Breast epithelium (tissue), 4 donors: Measurements from ENCODE around the gene IRF2BPL. TPM values are rescaled to one million over a fixed set of nuclear protein-coding genes. Genes with fewer than 3 reads are reported as not detected.

Experiments used
- DNase-seq, 2 donors: peaks; one replicate each; pipeline ENCODE4 v3.0.0-alpha.2; 2019; ENCODE audit warnings: low spot score in 2 of 2
- H3K27ac ChIP-seq, 2 donors: fragments of 200-600 bp; sonication (generic) in 1 of 2; one replicate each; pipeline ENCODE4 v1.5.1; 2016 to 2019; ENCODE audit warnings: mild to moderate bottlenecking in 1 of 2
- H3K27me3 ChIP-seq, 2 donors: fragments of 200-600 bp; sonication (generic) in 1 of 2; one replicate each; pipeline versions ENCODE4 v1.5.1 to v1.6.0; 2017 to 2019; ENCODE audit warnings: control low read depth in 1 of 2, mild to moderate bottlenecking in 1 of 2
- H3K36me3 ChIP-seq: fragments of 200-600 bp; one replicate; pipeline ENCODE4 v1.5.1; 2019
- H3K4me1 ChIP-seq, 2 donors: fragments of 200-600 bp; sonication (generic); one replicate each; pipeline ENCODE4 v1.5.1; 2016 to 2019; ENCODE audit warnings: control low read depth in 1 of 2
- H3K4me3 ChIP-seq, 3 donors: fragments of 200-600 bp; sonication (generic); 1 replicate in 2 of 3; 2 replicates in 1 of 3; pipeline ENCODE4 v1.5.1; 2016 to 2019; ENCODE audit warnings: mild to moderate bottlenecking in 3 of 3, moderate library complexity in 2 of 3
- H3K9me3 ChIP-seq, 2 donors: fragments of 200-600 bp; sonication (generic) in 1 of 2; one replicate each; pipeline ENCODE4 v1.5.1; 2016 to 2019; ENCODE audit warnings: control low read depth in 1 of 2
- POLR2A ChIP-seq: fragments of 450-650 bp; IDR thresholded peaks from one replicate; pipeline ENCODE4 v1.6.1; 2016; ENCODE audit warnings: antibody characterized with exemption, mild to moderate bottlenecking, moderate library complexity
- POLR2AphosphoS5 ChIP-seq, 3 donors: sonication (generic); formaldehyde crosslinking; IDR thresholded peaks; one replicate each; pipeline ENCODE4 v1.6.1; 2017; ENCODE audit warnings: antibody characterized with exemption in 3 of 3
- intact Hi-C: fragments of 100-400 bp; cut with DNase I; formaldehyde crosslinking; loops from one replicate; pipeline ENCODE4 v1.15.1; 2023; ENCODE audit warnings: low total_unique reads
- total RNA-seq, 3 donors: library from RNA; depleted of rRNA; stranded (reverse); fragments of >200 nt; gene quantifications; one replicate each; pipeline ENCODE4 v1.1.0, GENCODE V29; 2016
- TF ChIP-seq, protein P1 (sequence below), 3 donors: fragments of 450-650 bp; IDR thresholded peaks; one replicate each; pipeline ENCODE4 v1.5.1; 2016 to 2017; ENCODE audit warnings: antibody characterized with exemption in 3 of 3, mild to moderate bottlenecking in 3 of 3, moderate library complexity in 3 of 3

IRF2BPL gene
- total RNA-seq, 3 donors from 2014 or later, result 39.5 to 76.5 (median 47.2) TPM

DNA sequence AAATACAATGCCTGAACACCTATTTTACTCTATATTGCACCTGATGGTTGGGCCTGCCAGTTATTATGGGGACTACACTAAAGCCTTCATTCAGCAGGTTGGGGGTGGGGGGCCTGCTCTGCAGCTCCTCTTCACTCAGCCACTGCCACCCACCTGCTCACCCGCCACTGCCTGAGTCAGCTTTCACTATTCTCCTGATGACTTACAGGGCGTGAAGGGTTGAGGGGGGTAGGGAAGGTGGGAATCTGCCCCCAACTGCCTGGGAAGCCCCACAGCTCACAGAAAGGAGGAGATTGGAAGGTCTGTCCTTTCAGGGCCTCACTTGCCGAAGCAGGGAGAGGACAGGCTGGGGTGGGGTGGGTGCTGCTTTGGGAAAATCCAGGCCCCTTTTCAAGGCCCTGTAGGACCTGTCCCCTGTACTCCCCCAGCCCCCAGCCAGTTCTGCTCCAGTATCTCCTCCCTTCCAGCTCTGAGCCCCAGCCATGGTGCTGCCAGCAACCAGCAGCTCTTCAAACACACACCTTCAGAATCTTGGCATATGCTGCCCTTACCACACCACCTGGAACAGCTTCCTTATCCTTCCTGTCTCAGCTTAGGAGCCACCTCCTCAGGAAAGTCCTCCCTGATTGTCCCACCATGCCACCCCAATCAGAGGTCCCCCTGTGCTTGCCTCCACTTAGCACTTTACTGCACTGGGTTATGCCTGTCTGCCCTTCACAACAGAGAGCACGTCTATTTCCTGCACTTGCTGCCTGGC, 33.1 kb downstream of the IRF2BPL start:
- Histone ChIP-seq H3K9me3 (no peaks in the 10 kb centered on the region), H3K36me3 (no peaks in the 10 kb centered on the region), H3K4me3 (no peak overlapping the region), H3K4me1 (no peaks in the 10 kb centered on the region), H3K27me3 (no peaks in the 10 kb centered on the region), H3K27ac (no peak overlapping the region)
- no peak for TF ChIP-seq POLR2AphosphoS5 (IDR thresholded peaks at IDR 0.05)
- no peak for TF ChIP-seq POLR2A
- TF ChIP-seq, protein P1, sequence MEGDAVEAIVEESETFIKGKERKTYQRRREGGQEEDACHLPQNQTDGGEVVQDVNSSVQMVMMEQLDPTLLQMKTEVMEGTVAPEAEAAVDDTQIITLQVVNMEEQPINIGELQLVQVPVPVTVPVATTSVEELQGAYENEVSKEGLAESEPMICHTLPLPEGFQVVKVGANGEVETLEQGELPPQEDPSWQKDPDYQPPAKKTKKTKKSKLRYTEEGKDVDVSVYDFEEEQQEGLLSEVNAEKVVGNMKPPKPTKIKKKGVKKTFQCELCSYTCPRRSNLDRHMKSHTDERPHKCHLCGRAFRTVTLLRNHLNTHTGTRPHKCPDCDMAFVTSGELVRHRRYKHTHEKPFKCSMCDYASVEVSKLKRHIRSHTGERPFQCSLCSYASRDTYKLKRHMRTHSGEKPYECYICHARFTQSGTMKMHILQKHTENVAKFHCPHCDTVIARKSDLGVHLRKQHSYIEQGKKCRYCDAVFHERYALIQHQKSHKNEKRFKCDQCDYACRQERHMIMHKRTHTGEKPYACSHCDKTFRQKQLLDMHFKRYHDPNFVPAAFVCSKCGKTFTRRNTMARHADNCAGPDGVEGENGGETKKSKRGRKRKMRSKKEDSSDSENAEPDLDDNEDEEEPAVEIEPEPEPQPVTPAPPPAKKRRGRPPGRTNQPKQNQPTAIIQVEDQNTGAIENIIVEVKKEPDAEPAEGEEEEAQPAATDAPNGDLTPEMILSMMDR (IDR thresholded peaks at IDR 0.05), result no peak
- DNase-seq, result no peak
- intact Hi-C loops, result no loop called here

DNA sequence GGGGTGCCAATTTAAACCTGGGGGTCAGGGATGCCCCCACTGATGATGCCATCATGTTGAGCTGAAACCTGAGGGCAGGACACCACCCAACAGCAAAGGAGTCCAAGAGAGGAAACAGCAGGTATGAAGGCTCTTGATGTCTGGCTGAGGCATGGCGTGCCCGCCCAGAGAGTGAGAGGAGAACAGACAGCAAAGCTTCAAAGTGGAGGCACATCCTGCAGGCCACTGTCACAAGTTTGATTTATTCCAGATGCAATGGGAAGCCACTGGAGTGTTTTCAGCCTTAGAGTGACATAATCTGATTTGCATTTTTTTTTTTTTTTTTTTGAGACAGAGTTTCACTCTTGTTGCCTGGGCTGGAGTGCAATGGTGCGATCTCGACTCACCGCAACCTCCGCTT, 34.8 kb downstream of the IRF2BPL start:
- intact Hi-C loops, result no loop called here
- no peaks in the 10 kb centered on the region for H3K9me3 ChIP-seq
- no peaks in the 10 kb centered on the region for H3K36me3 ChIP-seq
- DNase-seq, result no peak
- TF ChIP-seq, protein P1 (IDR thresholded peaks at IDR 0.05), result no peak
- TF ChIP-seq POLR2A (no peak), POLR2AphosphoS5 (IDR thresholded peaks at IDR 0.05) (no peak)
- no peak overlapping the region for H3K27ac ChIP-seq
- H3K4me1 ChIP-seq, result no peaks in the 10 kb centered on the region
- no peaks in the 10 kb centered on the region for H3K27me3 ChIP-seq
- no peak overlapping the region for H3K4me3 ChIP-seq

DNA sequence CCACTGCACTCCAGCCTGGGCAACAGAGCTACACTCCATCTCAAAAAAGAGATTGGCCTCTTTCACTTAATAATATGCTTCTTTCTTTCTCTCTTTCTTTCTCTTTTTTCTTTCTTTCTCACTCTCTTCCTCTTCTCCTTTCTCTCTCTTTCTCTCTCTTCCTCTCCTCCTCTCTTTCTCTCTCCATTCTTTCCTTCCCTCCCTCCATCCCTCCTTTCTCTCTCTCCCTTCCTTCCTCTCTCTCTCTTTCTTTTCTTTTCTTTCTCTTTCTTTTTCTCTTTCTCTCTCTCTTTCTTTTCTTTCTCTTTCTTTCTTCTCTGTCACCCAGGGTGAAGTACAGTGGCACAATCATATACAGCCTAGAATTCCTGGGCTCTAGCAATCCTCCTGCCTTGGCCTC, 38.4 kb downstream of the IRF2BPL start:
- Histone ChIP-seq H3K4me1 (no peaks in the 10 kb centered on the region), H3K9me3 (no peaks in the 10 kb centered on the region), H3K4me3 (no peak overlapping the region), H3K36me3 (no peaks in the 10 kb centered on the region), H3K27ac (no peak overlapping the region), H3K27me3 (no peaks in the 10 kb centered on the region)
- no peak for TF ChIP-seq POLR2A
- TF ChIP-seq, protein P1 (IDR thresholded peaks at IDR 0.05), result no peak
- TF ChIP-seq POLR2AphosphoS5 (IDR thresholded peaks at IDR 0.05), result no peak
- no peak for DNase-seq
- intact Hi-C loops, result no loop called here

DNA sequence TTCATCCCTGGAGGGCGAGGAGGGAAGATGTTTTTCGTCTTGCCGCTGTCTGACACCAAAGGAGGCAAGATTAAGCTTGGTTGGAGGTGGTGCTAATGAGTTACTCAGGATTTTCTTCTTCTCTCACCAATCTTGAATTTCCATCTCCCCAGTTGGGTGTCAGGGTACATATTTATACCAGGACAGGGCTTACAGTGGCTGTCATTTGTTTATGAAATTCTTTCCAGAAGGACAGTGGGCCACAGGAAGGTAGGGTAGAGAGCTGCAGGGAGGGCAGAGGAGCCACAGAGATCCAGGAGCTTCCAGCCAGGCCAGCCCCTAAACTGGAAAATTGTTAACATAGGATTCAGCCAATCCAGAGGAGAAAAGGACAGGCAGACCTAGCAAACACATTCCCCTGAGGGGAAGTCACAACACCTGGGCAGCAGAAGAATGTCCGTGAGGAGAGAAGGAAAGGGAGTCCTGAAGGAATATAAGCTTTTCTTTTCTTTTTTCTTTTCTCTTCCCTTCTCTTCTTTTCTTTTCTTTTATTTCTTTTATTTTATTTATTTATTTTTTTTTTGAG, 40.5 kb downstream of the IRF2BPL start:
- Histone ChIP-seq H3K4me3 (no peak overlapping the region), H3K27ac (no peak overlapping the region), H3K27me3 (no peaks in the 10 kb centered on the region), H3K36me3 (no peaks in the 10 kb centered on the region), H3K4me1 (no peaks in the 10 kb centered on the region), H3K9me3 (no peaks in the 10 kb centered on the region)
- intact Hi-C loops, result no loop called here
- TF ChIP-seq POLR2A (no peak), POLR2AphosphoS5 (IDR thresholded peaks at IDR 0.05) (no peak)
- TF ChIP-seq, protein P1 (IDR thresholded peaks at IDR 0.05), result no peak
- no peak for DNase-seq

GRCh38 chr14:76986231-76986565, 42.3 kb downstream of the IRF2BPL start:
- H3K4me3 ChIP-seq, result no peak overlapping the region
- no peak overlapping the region for H3K27ac ChIP-seq
- H3K4me1 ChIP-seq, result no peaks in the 10 kb centered on the region
- H3K27me3 ChIP-seq, result no peaks in the 10 kb centered on the region
- no peaks in the 10 kb centered on the region for H3K36me3 ChIP-seq
- intact Hi-C loops, result no loop called here
- H3K9me3 ChIP-seq, result no peaks in the 10 kb centered on the region
- no peak for DNase-seq
- TF ChIP-seq POLR2AphosphoS5 (IDR thresholded peaks at IDR 0.05), result no peak
- TF ChIP-seq, protein P1 (IDR thresholded peaks at IDR 0.05), result no peak
- TF ChIP-seq POLR2A, result no peak
